HepG2 (cell line): ENCODE data around the gene LTBR. TPM values are rescaled to one million over a fixed set of nuclear protein-coding genes. Genes with fewer than 3 reads are reported as not detected.
A peak's percentile ranks its signal among the peaks of the same experiment; 100 is the strongest.

Experiments
- AKAP8 ChIP-seq: sonication (generic); formaldehyde crosslinking; IDR thresholded peaks from 2 replicates; pipeline ENCODE4 v1.5.1; 2020; ENCODE audit warnings: mild to moderate bottlenecking, missing genetic modification reagents
- BORCS8-MEF2B ChIP-seq: sonication (generic); formaldehyde crosslinking; IDR thresholded peaks from 2 replicates; pipeline ENCODE4 v1.8.0; 2022; ENCODE audit warnings: mild to moderate bottlenecking, missing genetic modification reagents
- CBX1 ChIP-seq: IDR thresholded peaks from one replicate; pipeline ENCODE4 v1.6.1; 2016; ENCODE audit warnings: antibody characterized with exemption, low read depth
- CEBPB ChIP-seq: IDR thresholded peaks from 2 replicates; pipeline ENCODE4 v1.6.1; 2011; ENCODE audit warnings: low read depth, low read length, improper control_type of control experiment, borderline replicate concordance
- CREB1 ChIP-seq, 2 experiments: fragments of 450-650 bp in 1 of 2; IDR thresholded peaks; 2 replicates each; pipeline ENCODE4 v1.6.1; 2016 to 2017; ENCODE audit warnings: control low read depth in 1 of 2, mild to moderate bottlenecking in 1 of 2, missing compliant biosample characterization in 1 of 2, missing genetic modification characterization in 1 of 2
- CSRNP1 ChIP-seq: sonication (generic); formaldehyde crosslinking; IDR thresholded peaks from 2 replicates; pipeline ENCODE4 v1.8.1; 2023; ENCODE audit warnings: mild to moderate bottlenecking, missing genetic modification reagents
- EP300 ChIP-seq, 3 experiments: sonication (generic) in 1 of 3; formaldehyde crosslinking in 1 of 3; IDR thresholded peaks; 2 replicates each; pipeline versions ENCODE4 v1.5.1 to v1.6.1; 2011 to 2020; ENCODE audit warnings: low read depth in 2 of 3, low read length in 2 of 3, borderline replicate concordance in 1 of 3, improper control_type of control experiment in 1 of 3, mild to moderate bottlenecking in 1 of 3, missing genetic modification reagents in 1 of 3, moderate library complexity in 1 of 3
- FOXM1 ChIP-seq: sonication (generic); formaldehyde crosslinking; IDR thresholded peaks from 2 replicates; pipeline ENCODE4 v1.5.0; 2020; ENCODE audit warnings: missing genetic modification reagents
- HOXD1 ChIP-seq: sonication (generic); formaldehyde crosslinking; IDR thresholded peaks from 2 replicates; pipeline ENCODE4 v1.5.0; 2020; ENCODE audit warnings: missing genetic modification reagents
- MAF1 ChIP-seq: sonication (generic); formaldehyde crosslinking; IDR thresholded peaks from 2 replicates; pipeline ENCODE4 v1.5.0; 2020; ENCODE audit warnings: missing genetic modification reagents, borderline replicate concordance
- MED1 ChIP-seq: sonication (generic); formaldehyde crosslinking; IDR thresholded peaks from 2 replicates; pipeline ENCODE4 v1.4.0; 2020; ENCODE audit warnings: missing genetic modification reagents
- MEIS1 ChIP-seq: sonication (generic); formaldehyde crosslinking; IDR thresholded peaks from 2 replicates; pipeline ENCODE4 v1.9.0; 2021; ENCODE audit warnings: mild to moderate bottlenecking, missing genetic modification reagents, moderate library complexity, borderline replicate concordance
- POGZ ChIP-seq: sonication (generic); formaldehyde crosslinking; IDR thresholded peaks from 2 replicates; pipeline ENCODE4 v1.4.0; 2020; ENCODE audit warnings: mild to moderate bottlenecking, missing genetic modification reagents
- TAF1 ChIP-seq: sonication (generic); formaldehyde crosslinking; IDR thresholded peaks from 2 replicates; pipeline ENCODE4 v1.4.0; 2020; ENCODE audit warnings: missing genetic modification reagents
- WIZ ChIP-seq: sonication (generic); formaldehyde crosslinking; IDR thresholded peaks from 2 replicates; pipeline ENCODE4 v1.5.1; 2020; ENCODE audit warnings: mild to moderate bottlenecking, missing genetic modification reagents
- ZFP82 ChIP-seq: sonication (generic); formaldehyde crosslinking; IDR thresholded peaks from 2 replicates; pipeline ENCODE4 v1.5.1; 2020; ENCODE audit warnings: mild to moderate bottlenecking, missing genetic modification reagents, borderline replicate concordance
- ZKSCAN1 ChIP-seq: fragments of 150-350 bp; IDR thresholded peaks from 2 replicates; pipeline ENCODE4 v1.6.1; 2014; ENCODE audit warnings: low read length
- ZKSCAN5 ChIP-seq: sonication (generic); formaldehyde crosslinking; IDR thresholded peaks from 2 replicates; pipeline ENCODE4 v1.5.1; 2020; ENCODE audit warnings: mild to moderate bottlenecking, missing genetic modification reagents
- ZNF124 ChIP-seq: sonication (generic); formaldehyde crosslinking; IDR thresholded peaks from 2 replicates; pipeline ENCODE4 v1.4.0; 2020; ENCODE audit warnings: missing genetic modification reagents
- ZNF253 ChIP-seq: sonication (generic); formaldehyde crosslinking; IDR thresholded peaks from 2 replicates; pipeline ENCODE4 v1.8.0; 2022; ENCODE audit warnings: mild to moderate bottlenecking, missing genetic modification reagents, borderline replicate concordance
- ZNF276 ChIP-seq: sonication (generic); formaldehyde crosslinking; IDR thresholded peaks from 2 replicates; pipeline ENCODE4 v1.4.0; 2020; ENCODE audit warnings: mild to moderate bottlenecking, low read depth, missing genetic modification reagents
- ZNF329 ChIP-seq: sonication (generic); formaldehyde crosslinking; IDR thresholded peaks from 2 replicates; pipeline ENCODE4 v1.9.0; 2021; ENCODE audit warnings: low read depth, mild to moderate bottlenecking, missing genetic modification reagents
- ZNF33B ChIP-seq: sonication (generic); formaldehyde crosslinking; IDR thresholded peaks from 2 replicates; pipeline ENCODE4 v1.5.1; 2020; ENCODE audit warnings: mild to moderate bottlenecking, missing genetic modification reagents
- ZNF562 ChIP-seq: sonication (generic); formaldehyde crosslinking; IDR thresholded peaks from 2 replicates; pipeline ENCODE4 v1.8.0; 2022; ENCODE audit warnings: missing genetic modification reagents, borderline replicate concordance
- ZNF773 ChIP-seq: sonication (generic); formaldehyde crosslinking; IDR thresholded peaks from 2 replicates; pipeline ENCODE4 v1.4.0; 2020; ENCODE audit warnings: missing genetic modification reagents, borderline replicate concordance
- ZNF777 ChIP-seq: sonication (generic); formaldehyde crosslinking; IDR thresholded peaks from 2 replicates; pipeline ENCODE4 v1.4.0; 2020; ENCODE audit warnings: missing genetic modification reagents
- polyA plus RNA-seq, 8 experiments: library from polyadenylated mRNA; depleted of rRNA in 3 of 8; stranded (reverse) in 7 of 8; unstranded in 1 of 8; fragments of >200 nt; fragmentation: Illumina TruSeq in 4 of 8; extraction: Trizol in 4 of 8; gene quantifications; 2 replicates each; pipeline versions ENCODE4 v1.2.1 to v1.2.3, GENCODE V29; 2011 to 2016; ENCODE audit warnings: low read depth in 4 of 8, missing spikeins in 1 of 8, mixed read lengths in 1 of 8; ENCODE audit not compliant: insufficient read depth in 1 of 8
- total RNA-seq, 5 experiments: library from RNA; depleted of rRNA; stranded (reverse); fragments of >200 nt; fragmentation: Illumina TruSeq; extraction: Trizol; gene quantifications; 2 replicates each; pipeline ENCODE4 v1.2.3, GENCODE V29; 2016; ENCODE audit warnings: low read depth in 1 of 5

The LTBR gene
- total and polyA plus RNA-seq, 2 of the 13 experiments (the other 11 are each of a cell fraction or from before 2014, with no cell fraction given), result 31.4 to 34.8 TPM

- TF ChIP-seq ZNF124 (CRISPR knock-in tag), result no peak
- no peak for TF ChIP-seq ZNF777 (CRISPR knock-in tag)
- TF ChIP-seq ZKSCAN5 (CRISPR knock-in tag), result no peak
- no peak for TF ChIP-seq MEIS1 (CRISPR knock-in tag)
- TF ChIP-seq CEBPB, result peak; percentile 54; the same call in 1 of the 2 replicates
- TF ChIP-seq MED1 (CRISPR knock-in tag), result 0 out of 2 replicates have a peak, but pooled peaks have one; percentile 14
- no peak for TF ChIP-seq ZNF562
- peak; percentile 57; the same call in 1 of the 2 replicates for TF ChIP-seq ZNF276 (CRISPR knock-in tag)
- 0 out of 2 replicates have a peak, but pooled peaks have one; percentile 70 for TF ChIP-seq WIZ (CRISPR knock-in tag)
- peak; percentile 65; the same call in 1 of the 2 replicates for TF ChIP-seq ZNF33B (CRISPR knock-in tag)
- no peak for TF ChIP-seq ZNF329 (CRISPR knock-in tag)
- TF ChIP-seq EP300 (IDR thresholded peaks at IDR 0.05; ENCODE audit: low read depth in 2 of 2, low read length in 2 of 2), result no peak
- no peak for TF ChIP-seq EP300 (CRISPR knock-in tag; IDR thresholded peaks at IDR 0.05; ENCODE audit: borderline replicate concordance)
- TF ChIP-seq FOXM1, result no peak
- TF ChIP-seq AKAP8 (CRISPR knock-in tag), result 0 out of 2 replicates have a peak, but pooled peaks have one; percentile 21
- TF ChIP-seq HOXD1 (CRISPR knock-in tag), result no peak
- no peak for TF ChIP-seq ZFP82 (CRISPR knock-in tag)
- no peak for TF ChIP-seq BORCS8-MEF2B (CRISPR knock-in tag)
- no peak for TF ChIP-seq CBX1
- TF ChIP-seq CREB1 (IDR thresholded peaks at IDR 0.05), result no peak
- no peak for TF ChIP-seq CREB1 (CRISPR knock-in tag; IDR thresholded peaks at IDR 0.05)
- TF ChIP-seq TAF1 (CRISPR knock-in tag), result 0 out of 2 replicates have a peak, but pooled peaks have one; percentile 21
- no peak for TF ChIP-seq ZNF253 (CRISPR knock-in tag)
- TF ChIP-seq ZNF773 (CRISPR knock-in tag), result no peak
- TF ChIP-seq CSRNP1 (CRISPR knock-in tag), result no peak
- no peak; the same call in 1 of the 2 replicates for TF ChIP-seq POGZ (CRISPR knock-in tag)
- no peak for TF ChIP-seq MAF1 (CRISPR knock-in tag)
- TF ChIP-seq ZKSCAN1, result no peak
Observed at GRCh38 chr12:6336889-6337853, 46.8 kb upstream of the LTBR start (continued).
